HG02759 (cell line): ENCODE data around the gene DHCR24.

ENCODE experiments used
- ATAC-seq: cut with Tn5 transposase; IDR thresholded peaks from one replicate; pipeline ENCODE4 v1.9.1; 2021; ENCODE audit warnings: mild to moderate bottlenecking, moderate library complexity; ENCODE audit not compliant: unreplicated experiment

Gene DHCR24

DNA sequence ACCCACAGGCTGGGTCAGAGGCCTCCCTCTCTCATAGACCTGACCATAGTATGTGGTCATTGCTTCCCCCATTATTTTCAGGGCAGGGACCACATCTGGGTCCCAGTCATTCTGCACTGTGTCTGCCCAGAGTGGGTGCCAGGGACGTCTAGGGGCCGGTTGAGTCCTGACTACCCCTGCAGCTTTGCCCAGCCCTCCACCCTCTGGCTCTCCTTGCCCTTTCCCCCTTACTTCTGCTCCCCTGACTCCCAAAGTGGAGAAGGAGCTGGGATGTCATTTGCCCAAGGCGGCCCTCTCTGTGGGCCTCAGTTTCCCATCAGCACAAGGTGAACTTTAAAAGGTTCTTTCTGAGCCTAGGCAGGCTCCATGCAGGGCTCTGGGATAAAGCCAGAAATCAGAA lies 81.5 kb downstream of the DHCR24 start:
- ATAC-seq = no peak

DNA sequence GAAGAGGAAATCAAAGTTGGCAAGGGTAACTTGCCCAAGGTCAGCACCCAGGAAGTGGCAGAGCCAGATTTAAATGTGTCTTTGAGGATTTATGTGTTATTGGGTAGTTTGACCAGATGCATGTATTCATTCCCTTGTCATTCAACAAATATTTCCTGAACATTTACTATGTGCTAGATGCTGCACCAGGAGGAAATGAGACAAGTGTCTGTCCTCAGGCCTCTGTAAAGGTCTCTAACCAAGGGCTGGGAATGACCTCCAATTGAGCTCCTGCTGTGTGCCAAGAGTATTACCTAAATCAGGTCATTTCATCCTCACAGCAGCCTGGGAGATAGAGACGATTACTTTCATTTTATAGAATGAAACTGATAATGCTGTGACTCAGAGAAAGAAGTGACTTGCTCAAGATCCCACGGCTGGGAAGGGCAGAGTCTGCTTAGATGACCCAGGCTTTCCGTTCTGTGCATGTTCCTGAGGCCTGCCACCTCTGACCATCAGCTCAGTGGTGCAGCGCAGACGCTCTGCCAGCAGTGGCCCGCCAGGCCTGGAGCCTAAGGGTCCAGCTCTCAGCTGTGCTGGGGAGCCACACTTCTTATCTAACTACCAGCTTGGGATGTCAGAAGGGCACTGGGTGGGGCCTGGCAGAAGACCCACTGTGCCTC lies 82.4 kb downstream of the DHCR24 start:
- no peak for ATAC-seq

GRCh38 chr1:54803761-54804470 lies 83.1 kb downstream of the DHCR24 start:
- no peak for ATAC-seq

DNA sequence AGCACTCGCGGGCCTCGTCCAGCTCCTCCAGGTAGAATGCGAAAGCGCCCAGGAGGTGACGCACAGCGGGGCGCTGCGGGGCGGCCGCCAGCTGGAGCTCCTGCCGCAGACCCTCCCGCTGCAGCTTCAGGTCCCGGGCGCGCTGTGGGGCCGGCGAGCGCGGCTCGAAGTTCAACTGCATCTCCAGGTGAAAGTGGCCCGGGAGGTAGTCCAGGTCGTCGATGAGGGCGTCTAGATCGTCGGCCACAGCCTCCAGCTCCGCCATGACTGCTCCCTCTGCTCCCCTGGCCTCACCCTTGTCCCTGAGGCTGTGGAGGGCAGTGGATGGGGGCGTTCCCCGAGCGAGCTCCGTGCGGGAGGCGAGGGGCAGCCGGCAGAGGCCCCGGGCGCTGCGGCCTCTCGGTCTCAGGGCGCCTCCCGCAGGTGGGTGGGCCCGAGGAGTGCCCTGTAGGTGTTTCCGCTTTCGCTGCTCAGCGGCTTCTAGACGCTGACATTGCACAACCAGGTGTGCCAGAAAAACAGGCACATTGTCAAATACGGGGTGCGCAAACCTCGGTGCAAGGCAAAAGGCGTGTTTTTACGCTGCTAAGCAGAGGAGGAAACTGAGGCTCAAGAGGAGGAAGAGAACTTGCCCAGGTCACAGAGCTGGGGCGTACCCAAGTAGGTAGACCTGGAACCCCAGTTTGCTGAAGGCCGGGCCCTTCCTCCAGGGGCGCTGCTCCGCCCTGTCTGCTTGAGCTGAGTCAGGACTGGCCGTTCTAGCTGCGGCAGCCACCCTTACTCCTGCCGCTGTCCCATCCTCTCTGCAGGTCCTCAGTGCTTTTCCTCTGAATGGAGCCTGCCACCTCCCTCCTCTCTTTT lies 85.9 kb downstream of the DHCR24 start, which contains the start of gene TTC22:
TSS of gene TTC22 (minus strand) at position 425 of the 861 bp plus-strand sequence. CDS start at position 265, 160 bp downstream.
- ATAC-seq = peak; percentile 84

DNA sequence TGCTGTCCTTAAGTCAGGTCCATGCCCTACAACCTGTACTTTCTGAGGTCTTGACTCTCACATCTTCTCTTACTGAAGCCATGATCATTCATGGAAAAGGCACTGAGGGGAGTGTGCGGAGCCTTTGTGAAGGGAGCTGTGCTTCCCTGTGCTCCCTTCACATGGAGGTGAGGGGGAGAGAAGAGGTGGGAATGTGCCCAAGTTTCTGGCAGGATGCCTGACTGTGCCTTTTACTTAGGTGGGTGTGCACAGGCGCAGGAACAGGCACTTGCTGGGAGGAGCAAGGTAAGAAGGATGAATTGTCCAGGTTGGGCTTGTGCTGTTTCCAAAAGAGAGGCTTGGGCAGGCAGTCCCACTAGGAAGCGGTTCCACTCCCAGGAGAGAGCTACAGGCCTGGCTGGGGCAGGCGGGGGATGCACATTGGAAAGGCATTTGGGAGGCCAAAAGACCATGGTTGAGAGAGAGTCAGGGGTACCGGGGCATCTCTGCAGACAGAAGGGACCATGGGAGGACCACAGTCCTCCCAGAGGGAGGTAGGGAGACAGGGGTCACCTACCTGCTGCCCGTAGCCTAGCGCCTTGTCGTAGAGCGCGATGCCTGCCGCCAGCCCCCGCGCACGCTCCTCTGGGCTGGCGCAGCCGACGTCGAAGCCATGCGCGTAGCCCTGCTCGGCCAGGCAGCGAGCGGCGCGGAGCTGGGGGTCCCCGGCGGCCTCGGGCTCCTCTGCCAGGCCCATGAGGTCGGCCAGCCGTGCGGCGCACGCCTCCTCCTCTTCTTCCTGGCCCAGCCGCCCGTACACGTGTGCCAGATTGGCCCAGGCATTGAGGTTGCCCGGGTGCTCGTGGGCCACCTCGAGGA lies 86.7 kb downstream of the DHCR24 start:
- no peak for ATAC-seq
